Neural progenitor cell (in vitro differentiated cells): ENCODE results near the gene AGXT. TPM values are rescaled to one million over a fixed set of nuclear protein-coding genes. Genes with fewer than 3 reads are reported as not detected.

ENCODE experiments used
- DNase-seq: peaks from one replicate; pipeline ENCODE4 v3.0.0-alpha.2; 2016; ENCODE audit warnings: low spot score
- H2AFZ ChIP-seq: fragments of 200-600 bp; sonication (generic); replicated peaks from 2 replicates; pipeline ENCODE4 v1.6.1; 2016; ENCODE audit warnings: antibody characterized with exemption
- H3F3A ChIP-seq: fragments of 200-600 bp; sonication (generic); 2 replicates; pipeline ENCODE4 v1.6.1; 2016; ENCODE audit warnings: antibody characterized with exemption, low read depth
- H3K27ac ChIP-seq: fragments of 200-600 bp; sonication (generic); 2 replicates; pipeline ENCODE4 v1.5.1; 2016; ENCODE audit warnings: mild to moderate bottlenecking
- H3K27me3 ChIP-seq: fragments of 200-600 bp; sonication (generic); 2 replicates; pipeline ENCODE4 v1.6.1; 2016; ENCODE audit warnings: mild to moderate bottlenecking, moderate library complexity
- H3K36me3 ChIP-seq: fragments of 200-600 bp; sonication (generic); 2 replicates; pipeline ENCODE4 v1.5.1; 2016
- H3K4me1 ChIP-seq: fragments of 200-600 bp; sonication (generic); 2 replicates; pipeline ENCODE4 v1.6.1; 2016; ENCODE audit warnings: mixed run types
- H3K4me2 ChIP-seq: fragments of 200-600 bp; sonication (generic); 2 replicates; pipeline ENCODE4 v1.6.1; 2016
- H3K4me3 ChIP-seq: fragments of 200-600 bp; sonication (generic); 2 replicates; pipeline ENCODE4 v1.5.1; 2016
- H3K79me2 ChIP-seq: fragments of 200-600 bp; sonication (generic); 2 replicates; pipeline ENCODE4 v1.6.1; 2016; ENCODE audit warnings: low read depth
- H3K9ac ChIP-seq: fragments of 200-600 bp; sonication (generic); 2 replicates; pipeline ENCODE4 v1.6.1; 2016
- H3K9me3 ChIP-seq: fragments of 200-600 bp; sonication (generic); 2 replicates; pipeline ENCODE4 v1.5.1; 2016; ENCODE audit warnings: low read depth
- H4K20me1 ChIP-seq: fragments of 200-600 bp; sonication (generic); 2 replicates; pipeline ENCODE4 v1.6.1; 2016; ENCODE audit warnings: low read depth
- H3K27ac Mint-ChIP-seq: 3 replicates; pipeline ENCODE4 v1.8.0; 2021; ENCODE audit warnings: mixed read lengths
- H3K27me3 Mint-ChIP-seq: 2 replicates; pipeline ENCODE4 v1.8.0; 2022; ENCODE audit warnings: low read depth, mild to moderate bottlenecking, inconsistent platforms, moderate library complexity, mixed read lengths; ENCODE audit not compliant: insufficient read depth
- H3K36me3 Mint-ChIP-seq: 3 replicates; pipeline ENCODE4 v1.8.0; 2021; ENCODE audit warnings: mixed read lengths
- H3K4me1 Mint-ChIP-seq: 3 replicates; pipeline ENCODE4 v1.8.0; 2021; ENCODE audit warnings: mixed read lengths
- H3K4me3 Mint-ChIP-seq: 3 replicates; pipeline ENCODE4 v1.8.0; 2021; ENCODE audit warnings: mild to moderate bottlenecking, moderate library complexity, mixed read lengths
- H3K9me3 Mint-ChIP-seq: 3 replicates; pipeline ENCODE4 v1.8.0; 2020; ENCODE audit warnings: mixed read lengths
- EZH2 ChIP-seq: fragments of 200-600 bp; sonication (generic); IDR thresholded peaks from 2 replicates; pipeline ENCODE4 v1.6.1; 2017; ENCODE audit warnings: antibody characterized with exemption, mild to moderate bottlenecking, moderate library complexity
- EZH2phosphoT487 ChIP-seq: fragments of 200-600 bp; sonication (generic); IDR thresholded peaks from 2 replicates; pipeline ENCODE4 v1.6.1; 2017; ENCODE audit warnings: antibody characterized with exemption
- total RNA-seq: library from RNA; depleted of rRNA; stranded (reverse); fragments of >200 nt; gene quantifications from 2 replicates; pipeline ENCODE4 v1.2.3, GENCODE V29; 2015; ENCODE audit warnings: low replicate concordance
- TF ChIP-seq, protein P1 (sequence below): fragments of 200-600 bp; sonication (generic); IDR thresholded peaks from 2 replicates; pipeline ENCODE4 v1.5.1; 2017; ENCODE audit warnings: antibody characterized with exemption, mild to moderate bottlenecking

Gene AGXT
- total RNA-seq, 1 donor from 2014 or later = not detected

DNA sequence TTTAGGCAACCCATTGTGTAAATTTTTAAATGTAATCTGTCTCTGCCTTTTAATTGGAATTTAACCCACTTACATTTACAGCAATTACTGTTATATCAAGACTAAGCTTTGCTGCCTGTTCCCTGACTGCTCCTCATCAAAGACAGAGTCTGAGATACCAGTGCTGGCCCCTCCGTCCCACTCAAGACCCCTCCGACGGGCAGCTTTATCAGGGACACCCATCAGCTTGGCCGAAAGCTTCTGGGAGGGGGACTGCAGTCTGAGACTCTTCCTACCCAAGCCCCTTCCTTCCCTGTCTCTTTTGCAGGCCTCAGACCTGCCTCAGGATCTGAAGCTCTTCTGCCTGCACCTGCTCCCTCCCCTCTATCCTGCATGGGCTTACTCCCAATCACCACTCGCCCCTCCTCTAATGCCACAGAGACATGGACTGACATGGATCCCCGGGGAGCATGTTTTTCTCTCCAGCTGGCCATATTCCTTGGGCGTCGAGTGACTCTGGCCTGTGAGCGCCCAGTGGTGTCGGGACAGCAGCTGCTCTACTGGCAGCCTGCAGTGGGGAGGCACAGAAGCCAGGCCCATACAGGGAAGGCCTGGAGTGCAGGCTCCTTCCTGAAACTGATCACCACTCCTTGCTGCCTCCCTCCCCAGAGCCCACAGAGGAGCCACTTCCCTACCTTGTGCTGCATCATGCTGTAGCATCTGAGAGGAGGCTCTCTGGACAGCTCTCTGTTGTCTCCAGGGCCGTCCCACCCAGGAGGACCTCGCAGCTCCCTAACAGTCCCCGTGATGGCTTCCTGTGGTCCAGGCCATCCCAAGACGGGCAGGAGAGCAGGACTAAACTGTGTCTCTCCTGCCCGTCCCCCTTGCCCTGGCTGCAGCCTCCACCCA is 44.9 kb upstream of the AGXT start:
- H3K9ac ChIP-seq = no peak overlapping the region
- no peak for DNase-seq
- Mint-ChIP-seq H3K4me3 (no peak overlapping the region), H3K27me3 (peaks cover 36% of the 10 kb centered on the region), H3K4me1 (peaks cover 5% of the 10 kb centered on the region), H3K9me3 (no peaks in the 10 kb centered on the region), H3K27ac (no peak overlapping the region), H3K36me3 (no peaks in the 10 kb centered on the region)
- peaks cover 8% of the 10 kb centered on the region for H3K4me1 ChIP-seq
- no peak for TF ChIP-seq EZH2
- TF ChIP-seq, protein P1, sequence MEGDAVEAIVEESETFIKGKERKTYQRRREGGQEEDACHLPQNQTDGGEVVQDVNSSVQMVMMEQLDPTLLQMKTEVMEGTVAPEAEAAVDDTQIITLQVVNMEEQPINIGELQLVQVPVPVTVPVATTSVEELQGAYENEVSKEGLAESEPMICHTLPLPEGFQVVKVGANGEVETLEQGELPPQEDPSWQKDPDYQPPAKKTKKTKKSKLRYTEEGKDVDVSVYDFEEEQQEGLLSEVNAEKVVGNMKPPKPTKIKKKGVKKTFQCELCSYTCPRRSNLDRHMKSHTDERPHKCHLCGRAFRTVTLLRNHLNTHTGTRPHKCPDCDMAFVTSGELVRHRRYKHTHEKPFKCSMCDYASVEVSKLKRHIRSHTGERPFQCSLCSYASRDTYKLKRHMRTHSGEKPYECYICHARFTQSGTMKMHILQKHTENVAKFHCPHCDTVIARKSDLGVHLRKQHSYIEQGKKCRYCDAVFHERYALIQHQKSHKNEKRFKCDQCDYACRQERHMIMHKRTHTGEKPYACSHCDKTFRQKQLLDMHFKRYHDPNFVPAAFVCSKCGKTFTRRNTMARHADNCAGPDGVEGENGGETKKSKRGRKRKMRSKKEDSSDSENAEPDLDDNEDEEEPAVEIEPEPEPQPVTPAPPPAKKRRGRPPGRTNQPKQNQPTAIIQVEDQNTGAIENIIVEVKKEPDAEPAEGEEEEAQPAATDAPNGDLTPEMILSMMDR = no peak
- TF ChIP-seq EZH2phosphoT487 = no peak
- no peak overlapping the region for H3K27ac ChIP-seq
- H4K20me1 ChIP-seq = peaks cover under 1% of the 10 kb centered on the region
- H3K4me3 ChIP-seq = no peak overlapping the region
- peaks cover 95% of the 10 kb centered on the region for H3K27me3 ChIP-seq
- H3K79me2 ChIP-seq = peaks cover 11% of the 10 kb centered on the region
- H3K36me3 ChIP-seq = no peaks in the 10 kb centered on the region
- no peak overlapping the region for H3K4me2 ChIP-seq
- H2AFZ ChIP-seq = no peak overlapping the region
- H3K9me3 ChIP-seq = no peaks in the 10 kb centered on the region
- H3F3A ChIP-seq = peaks cover 29% of the 10 kb centered on the region

DNA sequence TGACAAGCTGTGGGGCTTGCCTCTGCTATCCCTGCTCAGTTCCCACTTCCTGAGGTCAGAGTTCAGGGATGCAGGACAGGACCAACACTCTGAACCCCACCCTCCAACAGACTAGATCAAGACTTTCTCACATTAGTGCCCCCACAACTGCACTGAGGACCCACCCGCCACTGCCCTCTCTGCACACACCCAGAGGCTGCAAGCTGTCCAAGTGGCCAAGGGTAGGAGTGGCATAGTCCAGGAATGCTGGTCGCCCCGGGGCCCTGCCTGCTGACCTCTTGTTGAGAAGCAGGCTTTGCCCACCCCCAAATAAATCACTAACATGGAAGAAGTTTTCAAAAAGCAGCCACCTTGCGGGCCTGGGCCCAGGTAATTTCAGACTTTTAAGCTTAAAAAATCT is 43.1 kb upstream of the AGXT start:
- Histone ChIP-seq H3K4me3 (no peak overlapping the region), H3K4me1 (peaks cover 4% of the 10 kb centered on the region), H3K27me3 (peaks cover 100% of the 10 kb centered on the region), H3K9ac (no peak overlapping the region), H4K20me1 (no peaks in the 10 kb centered on the region), H2AFZ (no peak overlapping the region), H3F3A (peaks cover 24% of the 10 kb centered on the region), H3K4me2 (no peak overlapping the region), H3K27ac (no peak overlapping the region), H3K36me3 (no peaks in the 10 kb centered on the region), H3K9me3 (no peaks in the 10 kb centered on the region), H3K79me2 (no peaks in the 10 kb centered on the region)
- Mint-ChIP-seq H3K27me3 (peaks cover 36% of the 10 kb centered on the region), H3K4me1 (peaks cover 5% of the 10 kb centered on the region), H3K9me3 (no peaks in the 10 kb centered on the region), H3K36me3 (no peaks in the 10 kb centered on the region), H3K4me3 (no peak overlapping the region), H3K27ac (no peak overlapping the region)
- TF ChIP-seq EZH2phosphoT487 = no peak
- TF ChIP-seq, protein P1 = no peak
- no peak for TF ChIP-seq EZH2
- DNase-seq = no peak

DNA sequence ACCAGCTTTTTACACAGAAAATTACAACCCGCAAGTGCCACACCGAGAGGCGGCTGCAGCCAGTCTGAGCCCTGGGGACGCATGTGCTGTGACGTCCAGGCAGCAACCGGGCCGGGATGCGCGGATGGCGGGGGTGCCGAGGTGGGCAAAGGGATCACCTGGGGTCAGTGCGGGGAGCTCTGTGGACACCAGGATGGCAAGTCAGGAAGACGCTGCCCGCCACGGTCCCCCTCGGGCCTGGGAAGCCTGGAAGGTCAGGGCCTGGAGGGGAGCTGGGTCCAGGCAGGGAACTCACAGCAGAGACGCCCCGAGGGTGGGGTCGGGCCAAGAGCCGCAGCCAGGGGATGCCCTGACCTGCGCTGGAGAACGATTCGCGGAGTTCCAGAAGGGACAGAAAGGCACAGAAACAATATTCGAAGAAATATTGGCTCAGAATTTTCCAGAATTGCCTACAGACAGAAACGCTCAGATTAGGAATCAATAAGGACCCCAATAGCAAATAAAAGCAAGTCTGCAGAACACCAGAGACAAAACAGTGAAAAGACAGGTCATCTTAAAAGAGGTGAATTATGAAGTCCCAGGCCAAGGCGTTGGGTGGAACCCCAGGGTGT is 36.9 kb upstream of the AGXT start:
- H4K20me1 ChIP-seq = no peaks in the 10 kb centered on the region
- H2AFZ ChIP-seq = peak overlapping the region; percentile 82
- peaks cover 54% of the 10 kb centered on the region for H3K27me3 ChIP-seq
- H3K27ac ChIP-seq = no peak overlapping the region
- no peaks in the 10 kb centered on the region for H3K79me2 ChIP-seq
- H3K4me3 Mint-ChIP-seq = peak overlapping the region; percentile 76
- no peaks in the 10 kb centered on the region for H3K36me3 ChIP-seq
- peak; percentile 56 for DNase-seq
- no peak overlapping the region for H3K9ac ChIP-seq
- H3K4me1 Mint-ChIP-seq = peaks cover 27% of the 10 kb centered on the region
- no peaks in the 10 kb centered on the region for H3K9me3 Mint-ChIP-seq
- H3K36me3 Mint-ChIP-seq = no peaks in the 10 kb centered on the region
- no peaks in the 10 kb centered on the region for H3K9me3 ChIP-seq
- H3K27ac Mint-ChIP-seq = no peak overlapping the region
- no peaks in the 10 kb centered on the region for H3F3A ChIP-seq
- peak overlapping the region; percentile 47 for H3K4me3 ChIP-seq
- H3K4me1 ChIP-seq = peaks cover 6% of the 10 kb centered on the region
- TF ChIP-seq EZH2phosphoT487 = no peak
- TF ChIP-seq EZH2 = peak; percentile 55
- H3K4me2 ChIP-seq = peak overlapping the region; percentile 85
- H3K27me3 Mint-ChIP-seq = peaks cover 17% of the 10 kb centered on the region
